OCI-LY1 (cell line): ENCODE measurements around the gene CACHD1.

ENCODE experiments used
- H2AFZ ChIP-seq: fragments of 200-600 bp; sonication (generic), shearing (Covaris generic); 2 replicates; pipeline ENCODE4 v1.6.0; 2014; ENCODE audit warnings: antibody characterized with exemption, mild to moderate bottlenecking, low read length
- H3F3A ChIP-seq: fragments of 200-600 bp; sonication (generic), shearing (Covaris generic); 2 replicates; pipeline ENCODE4 v1.6.0; 2014; ENCODE audit warnings: mild to moderate bottlenecking, antibody characterized with exemption, low read length, moderate library complexity; ENCODE audit not compliant: insufficient read depth
- H3K27ac ChIP-seq: fragments of 200-600 bp; sonication (generic); 2 replicates; pipeline ENCODE4 v1.5.1; 2014; ENCODE audit warnings: low read length, mixed run types, mild to moderate bottlenecking, low read depth; ENCODE audit not compliant: poor library complexity, severe bottlenecking
- H3K27me3 ChIP-seq: fragments of 200-600 bp; sonication (generic); 2 replicates; pipeline ENCODE4 v1.6.0; 2014; ENCODE audit warnings: antibody characterized with exemption, mild to moderate bottlenecking, low read length, moderate library complexity; ENCODE audit not compliant: insufficient read depth
- H3K36me3 ChIP-seq: fragments of 200-600 bp; sonication (generic); 2 replicates; pipeline ENCODE4 v1.6.1; 2014; ENCODE audit warnings: mild to moderate bottlenecking, antibody characterized with exemption, low read length, moderate library complexity, mixed read lengths; ENCODE audit not compliant: insufficient read depth
- H3K4me1 ChIP-seq: fragments of 200-600 bp; sonication (generic); 2 replicates; pipeline ENCODE4 v1.5.1; 2014; ENCODE audit warnings: mild to moderate bottlenecking, low read length, moderate library complexity; ENCODE audit not compliant: insufficient read depth, severe bottlenecking
- H3K4me2 ChIP-seq: fragments of 200-600 bp; sonication (generic), shearing (Covaris generic); 2 replicates; pipeline ENCODE4 v1.6.1; 2014; ENCODE audit warnings: low read length
- H3K4me3 ChIP-seq: fragments of 200-600 bp; sonication (generic); 2 replicates; pipeline ENCODE4 v1.5.1; 2014; ENCODE audit warnings: low read length, low read depth, mild to moderate bottlenecking, mixed read lengths; ENCODE audit not compliant: poor library complexity, severe bottlenecking
- H3K79me2 ChIP-seq: fragments of 200-600 bp; shearing (Covaris generic); 2 replicates; pipeline ENCODE4 v1.6.1; 2016; ENCODE audit warnings: mixed run types, low read length, mixed read lengths; ENCODE audit not compliant: insufficient read depth
- H3K9ac ChIP-seq: fragments of 200-600 bp; sonication (generic), shearing (Covaris generic); 2 replicates; pipeline ENCODE4 v1.6.1; 2014; ENCODE audit warnings: mild to moderate bottlenecking, low read length, mixed read lengths
- H3K9me2 ChIP-seq: fragments of 200-600 bp; sonication (generic), shearing (Covaris generic); 2 replicates; pipeline ENCODE4 v1.6.1; 2014; ENCODE audit warnings: low read depth, mild to moderate bottlenecking, low read length, mixed read lengths
- H3K9me3 ChIP-seq: fragments of 200-600 bp; shearing (Covaris generic); 2 replicates; pipeline ENCODE4 v1.6.1; 2014; ENCODE audit warnings: low read length, mixed read lengths
- H4K20me1 ChIP-seq: fragments of 200-600 bp; sonication (generic), shearing (Covaris generic); 2 replicates; pipeline ENCODE4 v1.6.0; 2016; ENCODE audit warnings: mild to moderate bottlenecking, low read length; ENCODE audit not compliant: insufficient read depth
- EZH2 ChIP-seq: fragments of 200-600 bp; sonication (generic), shearing (Covaris generic); IDR thresholded peaks from 2 replicates; pipeline ENCODE4 v1.8.0; 2017; ENCODE audit warnings: borderline replicate concordance, mixed run types, mild to moderate bottlenecking, antibody characterized with exemption, low read length, moderate library complexity, mixed read lengths
- TF ChIP-seq, protein P1 (sequence below): fragments of 200-600 bp; sonication (generic), shearing (Covaris generic); IDR thresholded peaks from 2 replicates; pipeline ENCODE4 v1.5.1; 2017; ENCODE audit warnings: mild to moderate bottlenecking, antibody characterized with exemption, low read length, moderate library complexity, mixed read lengths

The CACHD1 gene

DNA sequence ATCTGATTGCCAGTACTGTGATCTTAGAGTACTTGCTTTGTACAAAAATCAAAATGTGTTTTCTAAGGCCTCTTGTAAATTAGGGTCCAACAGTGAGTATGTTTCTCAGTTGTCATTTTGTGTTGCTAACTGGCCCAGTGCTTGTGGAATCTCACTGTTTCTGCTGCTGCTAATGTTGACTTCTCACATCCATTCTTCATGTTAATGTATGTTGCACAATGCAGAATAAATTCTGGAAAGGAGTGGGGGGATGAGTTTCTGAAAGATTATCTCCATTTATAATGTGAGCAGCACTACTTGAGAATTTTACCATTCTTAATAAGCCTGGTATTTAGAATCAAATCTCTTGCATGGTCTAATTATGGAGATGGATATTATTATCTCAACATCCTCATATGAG lies 57.9 kb downstream of the CACHD1 start:
- Histone ChIP-seq H3K27me3 (no peaks in the 10 kb centered on the region; the same call in 1 of the 2 replicates), H3K4me3 (no peak overlapping the region), H3K36me3 (no peaks in the 10 kb centered on the region), H2AFZ (no peak overlapping the region), H4K20me1 (no peaks in the 10 kb centered on the region), H3K4me2 (no peak overlapping the region), H3K4me1 (no peaks in the 10 kb centered on the region), H3K9me3 (no peaks in the 10 kb centered on the region), H3K9ac (no peak overlapping the region), H3F3A (no peaks in the 10 kb centered on the region), H3K27ac (no peak overlapping the region), H3K9me2 (no peaks in the 10 kb centered on the region), H3K79me2 (no peaks in the 10 kb centered on the region)
- TF ChIP-seq EZH2 = no peak
- TF ChIP-seq, protein P1, sequence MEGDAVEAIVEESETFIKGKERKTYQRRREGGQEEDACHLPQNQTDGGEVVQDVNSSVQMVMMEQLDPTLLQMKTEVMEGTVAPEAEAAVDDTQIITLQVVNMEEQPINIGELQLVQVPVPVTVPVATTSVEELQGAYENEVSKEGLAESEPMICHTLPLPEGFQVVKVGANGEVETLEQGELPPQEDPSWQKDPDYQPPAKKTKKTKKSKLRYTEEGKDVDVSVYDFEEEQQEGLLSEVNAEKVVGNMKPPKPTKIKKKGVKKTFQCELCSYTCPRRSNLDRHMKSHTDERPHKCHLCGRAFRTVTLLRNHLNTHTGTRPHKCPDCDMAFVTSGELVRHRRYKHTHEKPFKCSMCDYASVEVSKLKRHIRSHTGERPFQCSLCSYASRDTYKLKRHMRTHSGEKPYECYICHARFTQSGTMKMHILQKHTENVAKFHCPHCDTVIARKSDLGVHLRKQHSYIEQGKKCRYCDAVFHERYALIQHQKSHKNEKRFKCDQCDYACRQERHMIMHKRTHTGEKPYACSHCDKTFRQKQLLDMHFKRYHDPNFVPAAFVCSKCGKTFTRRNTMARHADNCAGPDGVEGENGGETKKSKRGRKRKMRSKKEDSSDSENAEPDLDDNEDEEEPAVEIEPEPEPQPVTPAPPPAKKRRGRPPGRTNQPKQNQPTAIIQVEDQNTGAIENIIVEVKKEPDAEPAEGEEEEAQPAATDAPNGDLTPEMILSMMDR = no peak

DNA sequence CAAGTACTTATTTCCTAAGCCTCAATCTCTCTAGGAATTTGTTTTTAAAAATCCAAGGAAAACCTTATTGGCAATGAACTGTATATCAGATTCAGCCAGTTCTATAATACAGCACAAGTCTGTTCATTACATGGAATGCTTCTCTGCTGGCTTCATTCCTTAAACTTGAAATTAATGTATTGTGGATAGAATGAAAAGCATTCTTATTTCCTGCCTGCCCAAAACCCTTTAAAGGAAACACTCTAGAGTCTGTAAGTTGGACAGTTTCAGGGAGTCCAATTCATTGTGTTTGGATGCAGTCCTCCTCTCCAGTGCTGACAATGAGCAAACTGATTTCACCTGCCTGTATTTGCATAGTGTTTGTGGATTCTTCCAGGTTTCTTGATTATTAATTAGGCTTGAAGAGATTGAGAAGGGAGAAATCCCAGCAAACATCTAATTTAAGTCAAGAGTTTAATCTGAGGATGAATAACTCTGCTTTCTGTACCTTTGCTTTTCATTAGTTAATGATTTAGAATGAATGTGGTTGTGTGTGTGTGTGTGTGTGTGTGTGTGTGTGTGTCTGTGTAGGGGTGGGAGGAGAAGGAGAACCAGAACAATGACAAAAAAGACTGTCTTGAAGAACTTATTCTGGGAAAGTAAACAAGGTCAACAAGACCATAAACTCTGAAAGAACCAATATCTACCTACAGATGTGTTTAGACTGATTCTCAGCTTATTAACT lies 61.2 kb downstream of the CACHD1 start:
- Histone ChIP-seq H3K4me2 (no peak overlapping the region), H3K79me2 (no peaks in the 10 kb centered on the region), H3F3A (no peaks in the 10 kb centered on the region), H3K4me1 (no peaks in the 10 kb centered on the region), H3K9me2 (no peaks in the 10 kb centered on the region), H3K27ac (no peak overlapping the region), H3K27me3 (no peaks in the 10 kb centered on the region; the same call in 1 of the 2 replicates), H2AFZ (no peak overlapping the region), H3K36me3 (no peaks in the 10 kb centered on the region), H4K20me1 (no peaks in the 10 kb centered on the region), H3K9me3 (no peaks in the 10 kb centered on the region), H3K4me3 (no peak overlapping the region), H3K9ac (no peak overlapping the region)
- TF ChIP-seq EZH2 = no peak

DNA sequence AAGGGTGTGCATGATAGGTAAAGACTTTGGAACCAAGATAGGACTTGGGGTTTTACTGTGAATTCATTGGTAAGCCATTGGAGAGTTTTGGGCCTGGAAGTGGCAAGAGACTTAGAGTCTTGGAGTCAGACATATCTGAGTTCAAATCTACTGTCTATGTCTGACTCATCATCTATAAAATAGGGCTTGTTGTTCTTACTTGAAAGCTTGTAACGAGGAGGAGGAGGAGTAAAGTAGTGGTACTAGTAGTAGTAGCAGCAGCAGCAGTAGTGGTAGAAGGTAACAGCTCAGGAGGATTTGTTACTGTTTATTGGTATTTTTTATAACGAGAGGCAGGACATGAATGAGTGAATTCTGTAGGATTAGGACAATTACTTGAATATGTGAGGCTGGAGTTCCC lies 62.7 kb downstream of the CACHD1 start:
- Histone ChIP-seq H3K4me3 (no peak overlapping the region), H3K9me2 (no peaks in the 10 kb centered on the region), H3K36me3 (no peaks in the 10 kb centered on the region)

More for the DNA sequence above, 62.7 kb downstream of the CACHD1 start:
- no peak for TF ChIP-seq EZH2
- TF ChIP-seq, protein P1 = no peak
- Histone ChIP-seq H3K27me3 (no peaks in the 10 kb centered on the region; the same call in 1 of the 2 replicates), H3K9ac (no peak overlapping the region), H3K79me2 (no peaks in the 10 kb centered on the region), H3K27ac (no peak overlapping the region), H3F3A (no peaks in the 10 kb centered on the region), H3K4me1 (no peaks in the 10 kb centered on the region), H2AFZ (no peak overlapping the region), H3K9me3 (no peaks in the 10 kb centered on the region), H4K20me1 (no peaks in the 10 kb centered on the region), H3K4me2 (no peak overlapping the region)
